Measurements from ENCODE around the gene NOTCH1. TPM values are rescaled to one million over a fixed set of nuclear protein-coding genes. Genes with fewer than 3 reads are reported as not detected.

The NOTCH1 gene
- total and polyA plus RNA-seq, 12 donors, result 0.81 to 31.5 (median 24.0) TPM

GRCh38 chr9:136590821-136591752 lies 45.2 kb upstream of the NOTCH1 start:
- Histone ChIP-seq H3K27me3 (no peaks in the 10 kb centered on the region), H3K27ac (peak overlapping the region in 1 of 5 donors; percentile 65), H3K36me3 (replicated peaks in 1 of 2) (no peaks in the 10 kb centered on the region), H3K4me3 (no peak overlapping the region), H3K9me3 (replicated peaks in 1 of 3) (no peaks in the 10 kb centered on the region), H3K4me1 (replicated peaks in 1 of 2) (peaks cover 4 to 18% of the 10 kb centered on the region in 2 donors)
- 74 to 78% (median 77%) methylated on average over 22 to 26 of the region's 26 CpGs for WGBS, 4 donors
- intact Hi-C loops (cut with DNase I), result no loop called here
- no peak for TF ChIP-seq CTCF (IDR thresholded peaks at IDR 0.05)
- TF ChIP-seq POLR2A (IDR thresholded peaks at IDR 0.05), result no peak
- peak in 1 of 7 donors; percentile 40 for DNase-seq

- H3K27me3 ChIP-seq, result peaks cover 4% of the 10 kb centered on the region
- no peak overlapping the region for H3K27ac ChIP-seq
- peak in 1 of 7 donors; percentile 34 for DNase-seq
- peaks cover 4 to 18% of the 10 kb centered on the region in 2 donors for H3K4me1 ChIP-seq (replicated peaks in 1 of 2)
- no peaks in the 10 kb centered on the region for H3K36me3 ChIP-seq (replicated peaks in 1 of 2)
- intact Hi-C loops (cut with DNase I), result no loop called here
- H3K9me3 ChIP-seq (replicated peaks in 1 of 3), result no peaks in the 10 kb centered on the region
- no peak for TF ChIP-seq CTCF (IDR thresholded peaks at IDR 0.05)
- no peak for TF ChIP-seq POLR2A (IDR thresholded peaks at IDR 0.05)
- no peak overlapping the region for H3K4me3 ChIP-seq
- 53 to 73% (median 65%) methylated on average over 11 to 29 of the region's 29 CpGs for WGBS, 4 donors
These were observed 44.2 kb upstream of the NOTCH1 start for GRCh38 chr9:136589766-136590763.

GRCh38 chr9:136588663-136589464 lies 43.0 kb upstream of the NOTCH1 start:
- 64 to 76% (median 68%) methylated on average over 16 to 21 of the region's 21 CpGs for WGBS, 4 donors
- Histone ChIP-seq H3K4me1 (replicated peaks in 1 of 2) (peaks cover 4 to 18% of the 10 kb centered on the region in 2 donors), H3K27ac (no peak overlapping the region)

More at GRCh38 chr9:136588663-136589464, 43.0 kb upstream of the NOTCH1 start:
- Histone ChIP-seq H3K4me3 (no peak overlapping the region), H3K9me3 (replicated peaks in 1 of 3) (no peaks in the 10 kb centered on the region), H3K27me3 (peaks cover 4% of the 10 kb centered on the region), H3K36me3 (replicated peaks in 1 of 2) (no peaks in the 10 kb centered on the region)
- TF ChIP-seq CTCF (IDR thresholded peaks at IDR 0.05), result no peak
- intact Hi-C loops (cut with DNase I), result no loop called here
- DNase-seq, result no peak

Measured in adrenal gland (tissue), 12 donors.